Stimulated activated memory B cell treated with anti-CD40 and anti-IgM and Interleukin-4, amounts not matched to agents 10 μg/mL and 1 μg/mL and 100 μg/mL, for 72 hours (primary cell): ENCODE data around the gene MYL11.

ENCODE experiments used
- ATAC-seq: fragments of 150-1000 bp; cut with Tn5 transposase; 2 replicates; pipeline ENCODE4 v1.10.0; 2021
- H3K27ac Mint-ChIP-seq: one replicate; pipeline ENCODE4 v1.8.0; 2022; ENCODE audit warnings: mild to moderate bottlenecking, mixed read lengths
- H3K27me3 Mint-ChIP-seq: one replicate; pipeline ENCODE4 v1.8.0; 2022; ENCODE audit warnings: mixed read lengths
- H3K36me3 Mint-ChIP-seq: one replicate; pipeline ENCODE4 v1.8.0; 2022; ENCODE audit warnings: mixed read lengths
- H3K4me1 Mint-ChIP-seq: one replicate; pipeline ENCODE4 v1.8.0; 2022; ENCODE audit warnings: mixed read lengths
- H3K4me3 Mint-ChIP-seq: one replicate; pipeline ENCODE4 v1.8.0; 2022; ENCODE audit warnings: mild to moderate bottlenecking, moderate library complexity, mixed read lengths
- H3K9me3 Mint-ChIP-seq: one replicate; pipeline ENCODE4 v1.8.0; 2022; ENCODE audit warnings: mixed read lengths

MYL11 gene

GRCh38 chr16:30376461-30376902 is 1.9 kb downstream of the MYL11 start:
- H3K4me1 Mint-ChIP-seq, result peaks cover 54% of the 10 kb centered on the region
- ATAC-seq, result no peak
- H3K9me3 Mint-ChIP-seq, result no peaks in the 10 kb centered on the region
- peaks cover 19% of the 10 kb centered on the region for H3K36me3 Mint-ChIP-seq
- peak overlapping the region; percentile 98 for H3K27ac Mint-ChIP-seq
- no peaks in the 10 kb centered on the region for H3K27me3 Mint-ChIP-seq
- H3K4me3 Mint-ChIP-seq, result no peak overlapping the region

DNA sequence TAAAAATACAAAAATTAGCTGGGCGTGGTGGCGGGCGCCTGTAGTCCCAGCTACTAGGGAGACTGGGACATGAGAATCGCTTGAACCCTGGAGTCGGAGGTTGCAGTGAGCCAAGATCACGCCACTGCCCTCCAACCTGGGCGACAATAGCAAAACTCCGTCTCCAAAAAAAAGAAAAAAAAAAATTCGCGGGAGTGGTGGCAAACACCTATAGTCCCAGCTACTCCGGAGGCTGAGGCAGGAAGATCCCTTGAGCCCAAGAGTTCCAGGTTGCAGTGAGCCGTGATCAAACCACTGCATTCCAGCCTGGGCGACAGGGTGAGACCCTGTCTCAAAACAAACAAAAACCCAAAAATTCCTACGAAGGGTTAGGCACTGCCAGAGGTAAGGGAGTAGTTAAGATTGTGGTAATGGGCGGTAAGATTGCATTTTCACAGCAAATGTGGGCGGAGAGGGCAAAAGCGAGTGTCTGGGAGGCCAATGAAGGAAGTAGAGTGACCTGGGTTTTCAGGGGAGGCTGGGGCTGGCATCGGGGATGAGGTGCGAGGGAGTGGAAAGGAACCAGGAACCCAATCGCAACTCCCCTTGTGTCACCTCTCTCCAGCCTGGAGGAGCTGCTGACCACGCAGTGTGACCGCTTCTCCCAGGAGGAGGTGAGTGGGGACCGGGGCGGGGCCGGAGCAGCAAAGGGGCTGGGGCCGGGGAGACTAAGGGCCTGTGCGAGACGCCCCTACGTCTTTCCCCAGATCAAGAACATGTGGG is 2.6 kb downstream of the MYL11 start:
- peak overlapping the region; percentile 97 for H3K4me3 Mint-ChIP-seq
- H3K4me1 Mint-ChIP-seq, result peaks cover 53% of the 10 kb centered on the region
- no peaks in the 10 kb centered on the region for H3K27me3 Mint-ChIP-seq
- no peak for ATAC-seq
- H3K27ac Mint-ChIP-seq, result peak overlapping the region; percentile 98
- no peaks in the 10 kb centered on the region for H3K9me3 Mint-ChIP-seq
- H3K36me3 Mint-ChIP-seq, result peaks cover 19% of the 10 kb centered on the region

DNA sequence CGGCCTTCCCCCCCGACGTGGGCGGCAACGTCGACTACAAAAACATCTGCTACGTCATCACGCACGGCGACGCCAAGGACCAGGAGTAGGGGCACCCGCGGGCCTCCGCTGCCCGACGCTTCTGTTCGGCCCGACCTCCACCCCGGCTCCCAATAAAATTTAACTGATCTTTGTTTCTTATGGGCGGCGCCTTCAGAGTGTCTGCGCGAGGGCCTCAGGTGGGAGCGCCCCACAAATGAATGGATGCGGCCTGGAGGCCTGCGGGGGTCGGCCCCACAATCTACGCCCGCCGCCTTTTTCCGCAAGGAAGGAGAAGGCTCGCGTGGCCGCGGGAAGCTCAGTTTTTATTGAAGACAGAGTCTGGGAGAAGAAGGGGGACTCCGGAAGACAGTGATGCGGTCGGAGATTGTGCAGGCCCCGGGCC is 3.2 kb downstream of the MYL11 start:
- no peaks in the 10 kb centered on the region for H3K9me3 Mint-ChIP-seq
- ATAC-seq, result peak; percentile 67
- no peaks in the 10 kb centered on the region for H3K27me3 Mint-ChIP-seq
- H3K4me1 Mint-ChIP-seq, result peaks cover 58% of the 10 kb centered on the region
- H3K4me3 Mint-ChIP-seq, result peak overlapping the region; percentile 97
- H3K36me3 Mint-ChIP-seq, result peaks cover 19% of the 10 kb centered on the region
- H3K27ac Mint-ChIP-seq, result peak overlapping the region; percentile 98

DNA sequence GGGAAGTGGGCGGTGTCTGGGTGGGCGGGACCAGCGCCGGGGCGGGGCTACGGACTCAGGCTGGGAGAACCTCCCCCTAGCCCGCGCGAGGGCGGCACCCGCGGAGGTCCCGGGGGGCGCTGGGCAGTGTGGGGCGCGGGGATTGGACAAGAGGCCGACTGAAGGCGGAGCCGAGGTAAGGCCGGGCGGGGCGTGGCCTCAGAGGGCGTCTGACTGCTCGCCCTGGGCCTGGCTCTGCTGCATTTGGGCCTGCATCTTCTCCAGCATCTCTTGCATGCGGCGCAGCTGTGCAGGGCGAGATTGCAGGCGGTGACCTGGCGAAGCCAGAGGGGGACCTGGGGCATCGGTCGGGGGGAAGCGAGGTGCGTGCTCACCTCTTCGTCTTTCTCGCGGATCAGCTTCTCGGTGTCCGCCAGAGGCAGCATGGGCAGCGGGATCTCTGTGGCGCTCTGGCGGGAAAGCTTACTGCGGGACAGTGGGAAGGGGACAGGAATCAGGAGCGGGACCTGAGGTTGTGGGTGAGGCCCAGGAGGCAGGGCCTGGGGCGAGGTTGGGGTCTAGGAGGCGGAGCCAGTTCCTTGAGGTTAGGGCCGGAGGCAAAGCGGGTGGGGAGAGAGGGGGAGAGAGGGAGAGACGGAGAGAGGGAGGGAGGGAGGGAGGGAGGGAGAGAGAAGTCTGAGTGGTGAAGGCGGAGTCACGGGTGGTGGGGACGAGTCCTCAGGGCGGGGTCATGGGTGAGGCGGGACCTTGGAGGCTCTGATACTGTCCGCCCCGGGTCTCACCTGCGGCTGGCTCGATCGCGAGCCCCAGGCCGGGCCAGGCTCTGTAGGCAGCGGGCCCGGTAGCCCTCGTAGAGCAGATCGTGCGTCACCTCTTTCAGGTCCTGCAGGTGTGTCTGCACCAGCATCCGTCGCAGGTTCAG is 3.9 kb downstream of the MYL11 start:
- Mint-ChIP-seq H3K4me1 (peaks cover 65% of the 10 kb centered on the region), H3K4me3 (peak overlapping the region; percentile 97), H3K27ac (peak overlapping the region; percentile 98), H3K36me3 (peaks cover 19% of the 10 kb centered on the region), H3K9me3 (no peaks in the 10 kb centered on the region), H3K27me3 (no peaks in the 10 kb centered on the region)
- peak; percentile 95 for ATAC-seq

DNA sequence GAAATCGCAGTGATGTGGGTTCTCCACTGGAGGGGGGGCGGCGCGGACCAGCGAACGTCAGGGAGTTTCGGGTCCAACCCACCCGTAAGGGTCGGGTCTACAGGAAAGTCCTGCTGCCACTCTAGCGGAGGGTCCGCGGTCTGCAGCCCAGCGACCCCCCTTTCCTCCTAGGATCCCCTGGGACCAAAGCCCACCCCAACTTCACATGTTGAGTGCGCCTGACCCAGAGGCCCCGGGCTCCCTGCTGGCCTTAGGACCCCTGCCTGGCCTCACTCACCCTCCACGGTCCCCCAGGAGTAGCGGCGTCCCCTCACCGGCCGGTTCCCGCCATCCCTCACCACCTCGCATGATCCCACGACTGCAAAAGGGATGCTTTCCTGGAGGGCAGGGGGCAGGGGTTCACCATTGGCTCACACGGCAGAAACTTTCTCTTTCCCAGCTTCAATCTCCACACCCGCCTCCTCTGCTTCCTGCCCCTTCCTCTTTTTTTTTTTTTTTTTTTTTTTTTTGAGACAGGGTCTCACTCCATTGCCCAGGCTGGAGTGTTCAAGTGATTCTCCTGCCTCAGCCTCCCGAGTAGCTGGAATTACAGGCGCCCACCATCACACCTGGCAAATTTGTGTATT is 4.7 kb downstream of the MYL11 start:
- Mint-ChIP-seq H3K4me1 (peaks cover 70% of the 10 kb centered on the region), H3K9me3 (no peaks in the 10 kb centered on the region), H3K27ac (peak overlapping the region; percentile 98), H3K27me3 (no peaks in the 10 kb centered on the region), H3K4me3 (peak overlapping the region; percentile 97), H3K36me3 (peaks cover 19% of the 10 kb centered on the region)
- ATAC-seq, result no peak

DNA sequence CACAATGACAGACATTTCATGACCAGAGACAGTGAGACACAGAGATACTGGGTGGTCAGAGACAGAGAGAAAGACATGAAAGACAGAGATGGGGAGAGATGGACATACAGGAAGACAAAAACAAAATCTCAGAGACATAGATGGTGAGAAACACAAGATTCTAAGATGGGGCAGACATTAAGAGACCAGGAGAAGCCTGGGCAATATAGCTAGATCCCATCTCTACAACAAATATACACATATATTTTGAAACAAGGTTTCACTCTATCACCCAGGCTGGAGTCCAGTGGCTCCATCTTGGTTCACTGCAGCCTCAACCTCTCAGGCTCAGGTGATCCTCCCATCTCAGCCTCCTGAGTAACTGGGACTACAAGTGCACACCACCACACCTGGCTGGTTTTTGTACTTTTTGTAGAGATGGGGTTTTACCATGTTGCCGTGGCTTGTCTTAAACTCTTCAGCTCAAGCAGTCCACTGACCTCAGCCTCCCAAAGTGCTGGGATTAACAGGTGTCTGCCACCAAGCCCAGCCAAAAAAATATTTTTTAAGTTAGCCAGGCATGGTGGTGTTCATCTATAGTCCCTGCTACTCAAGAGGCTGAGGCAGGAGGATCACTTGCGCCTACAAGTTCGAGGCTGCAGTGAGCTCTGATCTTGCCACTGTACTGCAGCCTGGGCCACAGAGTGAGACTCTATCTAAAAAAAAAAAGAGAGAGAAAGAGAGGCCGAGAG is 5.6 kb downstream of the MYL11 start:
- Mint-ChIP-seq H3K27me3 (no peaks in the 10 kb centered on the region), H3K4me1 (peaks cover 70% of the 10 kb centered on the region), H3K27ac (peak overlapping the region; percentile 98), H3K9me3 (no peaks in the 10 kb centered on the region), H3K36me3 (peaks cover 19% of the 10 kb centered on the region), H3K4me3 (peak overlapping the region; percentile 97)
- ATAC-seq, result no peak

GRCh38 chr16:30380803-30381208 is 6.2 kb downstream of the MYL11 start:
- Mint-ChIP-seq H3K4me1 (peaks cover 70% of the 10 kb centered on the region), H3K36me3 (peaks cover 19% of the 10 kb centered on the region), H3K27me3 (no peaks in the 10 kb centered on the region), H3K27ac (peak overlapping the region; percentile 98), H3K4me3 (peak overlapping the region; percentile 87), H3K9me3 (no peaks in the 10 kb centered on the region)
- ATAC-seq, result no peak

- Mint-ChIP-seq H3K4me3 (peak overlapping the region; percentile 87), H3K36me3 (peaks cover 19% of the 10 kb centered on the region), H3K4me1 (peaks cover 70% of the 10 kb centered on the region)
Measured at GRCh38 chr16:30381291-30382041, 6.9 kb downstream of the MYL11 start.

DNA sequence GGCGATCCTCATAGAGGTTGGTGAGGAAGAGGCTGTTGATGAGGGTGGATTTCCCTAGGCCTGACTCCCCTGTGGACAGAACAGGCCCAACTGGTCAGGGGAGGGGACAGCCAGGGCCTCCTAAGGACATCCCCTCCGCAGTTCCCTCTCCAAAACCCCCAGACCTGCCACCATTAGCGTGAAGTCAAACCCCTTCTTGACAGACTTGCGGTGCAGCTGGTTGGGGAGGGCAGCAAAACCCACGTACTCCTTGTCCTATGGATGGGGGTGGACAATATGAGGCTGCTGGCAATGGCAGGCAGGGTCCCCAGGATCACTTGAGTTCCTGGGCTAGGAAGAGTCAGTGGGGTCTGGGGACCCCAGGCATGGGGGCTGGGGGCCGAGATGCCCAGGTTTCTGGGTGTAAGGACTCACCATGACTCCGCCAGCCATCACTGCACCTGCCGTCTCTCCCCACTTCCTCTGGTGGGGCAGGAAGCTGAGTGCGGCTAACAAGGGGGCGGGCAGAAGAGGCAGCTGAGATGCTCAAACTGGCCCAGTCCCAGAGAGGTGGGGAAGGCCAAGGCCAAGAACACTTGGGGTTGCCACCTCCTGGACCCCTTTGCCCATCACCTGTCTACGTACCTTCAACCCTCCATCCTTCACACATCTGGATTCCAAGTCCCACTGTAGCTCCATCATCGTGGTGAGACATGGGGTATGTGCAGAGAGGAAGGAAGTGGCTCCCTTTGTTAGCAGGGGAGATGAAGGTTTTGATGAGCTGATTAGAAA is 7.7 kb downstream of the MYL11 start, which contains the start of gene SEPTIN1:
SEPTIN1 (minus strand) TSS at position 451 of the 771 bp plus-strand sequence; CDS start at position 432, 19 bp downstream.
- peaks cover 66% of the 10 kb centered on the region for H3K4me1 Mint-ChIP-seq

More at GRCh38 chr16:30381291-30382041, 6.9 kb downstream of the MYL11 start:
- H3K27ac Mint-ChIP-seq, result peak overlapping the region; percentile 98
- no peak for ATAC-seq
- H3K9me3 Mint-ChIP-seq, result no peaks in the 10 kb centered on the region
- H3K27me3 Mint-ChIP-seq, result no peaks in the 10 kb centered on the region

DNA sequence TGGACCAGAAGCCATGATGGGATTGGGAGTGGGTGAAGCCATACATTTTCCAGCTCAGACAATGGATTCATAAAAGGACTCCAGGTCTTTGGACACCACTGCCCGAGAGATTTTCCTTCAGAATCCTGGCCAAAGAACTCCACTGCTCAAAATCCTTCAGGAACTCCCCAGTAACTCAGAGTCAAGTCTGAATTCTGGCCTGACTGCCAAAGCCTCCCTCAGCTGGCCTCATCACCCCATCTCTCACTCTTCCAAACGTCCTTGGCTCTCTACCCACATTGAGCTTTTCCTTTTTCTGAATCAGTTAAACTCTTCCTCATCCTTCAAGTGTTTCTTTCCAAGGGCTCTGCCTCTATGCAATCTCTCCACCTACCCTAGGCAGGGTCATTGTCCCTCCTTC is 8.9 kb downstream of the MYL11 start:
- H3K4me3 Mint-ChIP-seq, result peak overlapping the region; percentile 87
- no peaks in the 10 kb centered on the region for H3K27me3 Mint-ChIP-seq
- peaks cover 53% of the 10 kb centered on the region for H3K4me1 Mint-ChIP-seq
- H3K36me3 Mint-ChIP-seq, result peaks cover 12% of the 10 kb centered on the region
- no peak for ATAC-seq
- H3K9me3 Mint-ChIP-seq, result no peaks in the 10 kb centered on the region
- peak overlapping the region; percentile 98 for H3K27ac Mint-ChIP-seq

More for the DNA sequence above, 7.7 kb downstream of the MYL11 start, which contains the start of gene SEPTIN1:
- Mint-ChIP-seq H3K36me3 (peaks cover 19% of the 10 kb centered on the region), H3K9me3 (no peaks in the 10 kb centered on the region), H3K4me3 (peak within 1 kb of the TSS; percentile 87), H3K27ac (peak within 1 kb of the TSS; percentile 98), H3K27me3 (no peaks in the 10 kb centered on the region)
- peak; percentile 64 for ATAC-seq

DNA sequence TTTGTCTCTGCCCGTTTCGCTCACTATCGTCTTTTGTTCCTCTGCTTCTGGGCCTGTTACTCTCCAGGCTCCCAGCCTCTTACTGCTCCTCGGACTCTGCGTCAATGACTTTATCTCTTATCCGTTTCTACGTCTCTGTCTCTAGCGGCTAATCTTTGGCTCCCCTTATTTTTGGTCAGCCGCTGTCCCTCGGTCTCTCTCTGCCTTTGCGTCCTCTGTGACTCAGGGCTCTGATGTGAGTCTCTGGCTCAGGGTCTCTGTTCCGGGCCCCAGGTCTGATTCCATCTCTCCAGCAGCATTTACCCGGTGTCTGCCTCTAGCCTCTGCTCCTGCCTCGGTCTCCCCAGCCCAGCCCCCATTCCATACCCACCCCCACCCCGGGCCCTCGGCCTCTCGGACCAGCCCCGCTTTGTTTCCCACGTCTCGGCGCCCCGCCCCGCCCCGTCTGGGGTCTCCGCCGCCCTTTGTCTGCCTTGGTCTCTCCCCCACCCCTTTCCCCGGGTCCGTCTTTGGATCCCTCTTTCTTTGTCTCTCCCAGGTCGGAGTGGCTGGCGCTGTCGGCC is 20.1 kb downstream of the MYL11 start:
- peak overlapping the region; percentile 84 for H3K4me3 Mint-ChIP-seq
- H3K36me3 Mint-ChIP-seq, result peaks cover 13% of the 10 kb centered on the region
- H3K4me1 Mint-ChIP-seq, result peaks cover 40% of the 10 kb centered on the region
- ATAC-seq, result no peak
- peak overlapping the region; percentile 90 for H3K27ac Mint-ChIP-seq
- no peaks in the 10 kb centered on the region for H3K9me3 Mint-ChIP-seq
- H3K27me3 Mint-ChIP-seq, result no peaks in the 10 kb centered on the region

DNA sequence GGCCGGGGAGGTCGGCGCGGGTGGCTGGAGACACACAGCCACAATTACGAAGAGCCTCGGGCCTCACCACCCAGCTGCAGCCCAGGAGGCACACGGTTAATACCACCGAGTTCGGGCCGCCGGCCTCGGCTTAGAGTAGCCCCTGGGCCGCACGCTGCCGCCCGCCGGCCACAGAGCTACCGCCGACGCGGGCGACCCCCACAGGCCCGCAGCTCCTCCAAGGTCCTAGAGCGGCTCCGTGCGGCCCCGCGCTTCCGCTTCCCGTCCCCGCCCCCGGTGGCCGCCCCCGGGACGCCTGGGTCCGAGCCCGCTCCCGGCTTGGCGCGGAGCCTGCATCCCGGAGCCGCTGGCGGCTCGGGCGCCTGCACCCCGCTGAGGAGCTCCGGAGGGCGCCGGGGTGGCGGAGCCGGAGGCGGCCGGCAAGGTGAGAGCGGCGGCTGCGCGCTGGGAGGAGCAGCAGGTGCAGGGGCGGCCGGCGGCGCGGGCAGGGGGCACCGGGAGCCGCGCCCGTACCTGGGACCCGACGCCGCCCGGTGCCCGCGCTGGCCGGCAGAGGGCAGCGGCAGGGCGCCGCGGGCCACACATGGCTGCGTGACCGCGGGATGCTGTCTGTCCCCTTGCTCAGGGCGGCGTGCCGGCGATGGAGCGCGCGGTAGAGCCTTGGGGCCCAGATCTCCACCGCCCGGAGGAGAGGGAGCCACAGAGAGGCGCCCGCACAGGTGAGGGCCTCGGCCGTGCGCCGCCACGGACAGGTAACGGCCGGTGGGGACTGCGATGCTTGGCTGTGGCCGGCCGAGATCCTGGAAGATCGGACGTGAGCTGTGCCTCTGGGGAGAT is 20.8 kb downstream of the MYL11 start, which contains the start of gene ZNF48:
ZNF48 (plus strand) TSS at position 266 of the 837 bp plus-strand sequence; CDS start at position 641, 375 bp downstream.
- H3K9me3 Mint-ChIP-seq, result no peaks in the 10 kb centered on the region
- H3K36me3 Mint-ChIP-seq, result peaks cover 13% of the 10 kb centered on the region
- H3K27ac Mint-ChIP-seq, result peak within 1 kb of the TSS; percentile 90
- H3K27me3 Mint-ChIP-seq, result no peaks in the 10 kb centered on the region
- peak; percentile 95 for ATAC-seq
- H3K4me1 Mint-ChIP-seq, result peaks cover 47% of the 10 kb centered on the region
- H3K4me3 Mint-ChIP-seq, result peak within 1 kb of the TSS; percentile 84
